Measurements from ENCODE around the gene SERPINA9. TPM values are rescaled to one million over a fixed set of nuclear protein-coding genes. Genes with fewer than 3 reads are reported as not detected.
A peak's percentile ranks its signal among the peaks of the same experiment; 100 is the strongest.

Gene SERPINA9, protein sequence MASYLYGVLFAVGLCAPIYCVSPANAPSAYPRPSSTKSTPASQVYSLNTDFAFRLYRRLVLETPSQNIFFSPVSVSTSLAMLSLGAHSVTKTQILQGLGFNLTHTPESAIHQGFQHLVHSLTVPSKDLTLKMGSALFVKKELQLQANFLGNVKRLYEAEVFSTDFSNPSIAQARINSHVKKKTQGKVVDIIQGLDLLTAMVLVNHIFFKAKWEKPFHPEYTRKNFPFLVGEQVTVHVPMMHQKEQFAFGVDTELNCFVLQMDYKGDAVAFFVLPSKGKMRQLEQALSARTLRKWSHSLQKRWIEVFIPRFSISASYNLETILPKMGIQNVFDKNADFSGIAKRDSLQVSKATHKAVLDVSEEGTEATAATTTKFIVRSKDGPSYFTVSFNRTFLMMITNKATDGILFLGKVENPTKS
- not detected for total RNA-seq

DNA sequence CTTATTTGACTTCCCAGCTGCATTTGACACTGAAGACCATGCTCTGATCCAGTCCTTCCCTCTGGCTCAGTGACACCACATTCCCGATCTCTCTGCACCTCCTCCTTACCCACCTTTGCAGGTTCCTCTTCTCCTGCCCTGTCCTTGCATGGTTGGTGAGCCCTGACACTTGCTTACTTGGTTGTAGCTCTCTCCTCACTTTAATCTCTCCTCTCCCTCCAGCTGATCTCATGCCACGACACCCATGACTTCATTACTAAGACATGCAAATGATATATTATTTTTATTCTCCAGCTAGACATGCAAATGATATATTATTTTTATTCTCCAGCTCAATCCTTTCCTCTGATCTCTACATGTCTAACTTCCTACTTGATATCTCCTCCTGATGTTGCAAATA lies at the start of gene SERPINA9:
TSS of gene SERPINA9 (minus strand) at position 175 of the 400 bp plus-strand sequence. CDS start 6,357 bp downstream, outside the sequence.
- H3K4me3 ChIP-seq = no peak within 1 kb of the TSS
- no peaks in the 10 kb centered on the region for H3K36me3 ChIP-seq
- no peak within 1 kb of the TSS for H3K27ac ChIP-seq
- peaks cover 0 to 18% of the 10 kb centered on the region in 2 donors for H3K9me3 ChIP-seq
- H3K4me1 ChIP-seq = no peaks in the 10 kb centered on the region
- TF ChIP-seq, protein P1, sequence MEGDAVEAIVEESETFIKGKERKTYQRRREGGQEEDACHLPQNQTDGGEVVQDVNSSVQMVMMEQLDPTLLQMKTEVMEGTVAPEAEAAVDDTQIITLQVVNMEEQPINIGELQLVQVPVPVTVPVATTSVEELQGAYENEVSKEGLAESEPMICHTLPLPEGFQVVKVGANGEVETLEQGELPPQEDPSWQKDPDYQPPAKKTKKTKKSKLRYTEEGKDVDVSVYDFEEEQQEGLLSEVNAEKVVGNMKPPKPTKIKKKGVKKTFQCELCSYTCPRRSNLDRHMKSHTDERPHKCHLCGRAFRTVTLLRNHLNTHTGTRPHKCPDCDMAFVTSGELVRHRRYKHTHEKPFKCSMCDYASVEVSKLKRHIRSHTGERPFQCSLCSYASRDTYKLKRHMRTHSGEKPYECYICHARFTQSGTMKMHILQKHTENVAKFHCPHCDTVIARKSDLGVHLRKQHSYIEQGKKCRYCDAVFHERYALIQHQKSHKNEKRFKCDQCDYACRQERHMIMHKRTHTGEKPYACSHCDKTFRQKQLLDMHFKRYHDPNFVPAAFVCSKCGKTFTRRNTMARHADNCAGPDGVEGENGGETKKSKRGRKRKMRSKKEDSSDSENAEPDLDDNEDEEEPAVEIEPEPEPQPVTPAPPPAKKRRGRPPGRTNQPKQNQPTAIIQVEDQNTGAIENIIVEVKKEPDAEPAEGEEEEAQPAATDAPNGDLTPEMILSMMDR (IDR thresholded peaks at IDR 0.05) = no peak
- DNase-seq (ENCODE audit: low spot score) = no peak
- no peaks in the 10 kb centered on the region for H3K27me3 ChIP-seq

DNA sequence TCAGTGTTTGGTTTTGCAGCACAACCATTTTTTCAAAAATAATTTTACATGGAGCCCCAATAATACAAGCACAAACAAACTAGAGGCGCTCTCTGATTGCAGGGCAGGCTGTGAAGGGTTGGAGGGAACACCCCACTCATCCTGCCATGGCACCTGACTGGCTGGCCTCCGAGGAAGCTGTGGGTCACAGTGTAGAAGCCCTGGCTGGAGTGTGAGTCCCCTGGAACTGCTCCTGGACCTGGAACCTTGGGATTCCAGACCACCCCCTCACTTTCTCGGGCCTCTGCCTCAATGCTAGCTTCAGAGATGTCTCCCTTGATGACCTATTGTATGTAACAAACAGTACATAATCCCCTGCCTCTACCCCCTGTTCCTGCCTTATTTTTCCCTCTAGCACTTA lies 48.1 kb upstream of the SERPINA9 start:
- H3K27ac ChIP-seq = no peak overlapping the region

DNA sequence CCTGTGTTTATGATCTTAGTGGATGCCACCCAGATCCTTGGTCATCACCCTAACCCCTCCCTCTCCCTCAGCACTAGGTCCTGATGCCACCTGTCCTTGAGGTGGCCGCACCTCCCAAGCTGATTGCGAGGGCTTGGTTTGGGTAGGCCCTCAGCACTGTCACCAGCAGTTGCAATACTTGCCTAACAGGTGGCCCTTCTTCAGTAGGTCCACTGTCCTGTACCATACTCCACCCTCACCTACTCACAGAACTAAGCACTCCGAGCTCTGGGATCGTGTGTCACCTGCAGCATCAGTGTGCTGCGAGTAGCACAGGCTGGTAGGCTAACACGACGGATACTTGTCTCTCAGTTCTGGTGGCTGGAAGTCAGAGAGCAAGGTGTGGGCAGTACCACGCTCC lies 47.3 kb upstream of the SERPINA9 start:
- Histone ChIP-seq H3K36me3 (no peaks in the 10 kb centered on the region), H3K4me1 (no peaks in the 10 kb centered on the region), H3K4me3 (no peak overlapping the region), H3K27me3 (no peaks in the 10 kb centered on the region), H3K9me3 (peaks cover 0 to 5% of the 10 kb centered on the region in 2 donors), H3K27ac (no peak overlapping the region)
- peak; percentile 23 for DNase-seq (ENCODE audit: low spot score)
- TF ChIP-seq, protein P1 (IDR thresholded peaks at IDR 0.05) = no peak

More for the DNA sequence above, 48.1 kb upstream of the SERPINA9 start:
- H3K4me3 ChIP-seq = no peak overlapping the region
- no peaks in the 10 kb centered on the region for H3K4me1 ChIP-seq
- H3K9me3 ChIP-seq = peaks cover 0 to 5% of the 10 kb centered on the region in 2 donors
- no peaks in the 10 kb centered on the region for H3K27me3 ChIP-seq
- TF ChIP-seq, protein P1 (IDR thresholded peaks at IDR 0.05) = no peak
- no peak for DNase-seq (ENCODE audit: low spot score)
- no peaks in the 10 kb centered on the region for H3K36me3 ChIP-seq

DNA sequence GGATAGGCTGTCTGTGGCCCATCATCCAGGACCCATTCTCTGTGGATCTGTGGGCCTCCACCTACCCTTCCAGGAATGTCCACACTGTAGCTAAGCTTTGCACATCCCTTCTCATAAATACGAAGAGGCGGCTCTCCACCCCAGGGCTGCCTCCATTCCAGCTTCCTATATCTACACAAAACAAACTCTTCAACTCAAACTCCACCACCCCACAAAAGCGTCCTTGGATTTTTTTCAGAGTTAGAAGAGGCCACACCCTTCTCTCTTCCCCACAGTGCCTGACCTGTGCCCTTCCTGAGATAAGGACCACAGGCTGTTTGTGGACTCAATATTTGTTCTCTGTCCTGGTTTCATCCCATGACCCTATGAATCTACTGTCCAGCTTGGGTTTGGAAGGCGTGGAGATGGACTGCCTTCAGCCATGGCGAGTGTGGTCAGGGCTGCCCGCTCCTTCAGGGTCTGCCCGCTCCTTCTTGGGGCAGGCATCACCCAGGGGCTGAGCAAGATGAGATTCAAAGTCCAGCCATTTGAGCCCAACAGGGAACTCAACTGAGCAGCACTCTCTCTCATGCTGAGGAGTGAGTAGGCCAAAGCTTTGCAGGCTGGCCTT lies 46.2 kb upstream of the SERPINA9 start:
- no peak overlapping the region for H3K4me3 ChIP-seq
- H3K4me1 ChIP-seq = no peaks in the 10 kb centered on the region
- H3K9me3 ChIP-seq = peaks cover 0 to 5% of the 10 kb centered on the region in 2 donors
- H3K27me3 ChIP-seq = no peaks in the 10 kb centered on the region
- no peak overlapping the region for H3K27ac ChIP-seq
- DNase-seq (ENCODE audit: low spot score) = peak; percentile 40
- no peaks in the 10 kb centered on the region for H3K36me3 ChIP-seq
- TF ChIP-seq, protein P1 (IDR thresholded peaks at IDR 0.05) = no peak

DNA sequence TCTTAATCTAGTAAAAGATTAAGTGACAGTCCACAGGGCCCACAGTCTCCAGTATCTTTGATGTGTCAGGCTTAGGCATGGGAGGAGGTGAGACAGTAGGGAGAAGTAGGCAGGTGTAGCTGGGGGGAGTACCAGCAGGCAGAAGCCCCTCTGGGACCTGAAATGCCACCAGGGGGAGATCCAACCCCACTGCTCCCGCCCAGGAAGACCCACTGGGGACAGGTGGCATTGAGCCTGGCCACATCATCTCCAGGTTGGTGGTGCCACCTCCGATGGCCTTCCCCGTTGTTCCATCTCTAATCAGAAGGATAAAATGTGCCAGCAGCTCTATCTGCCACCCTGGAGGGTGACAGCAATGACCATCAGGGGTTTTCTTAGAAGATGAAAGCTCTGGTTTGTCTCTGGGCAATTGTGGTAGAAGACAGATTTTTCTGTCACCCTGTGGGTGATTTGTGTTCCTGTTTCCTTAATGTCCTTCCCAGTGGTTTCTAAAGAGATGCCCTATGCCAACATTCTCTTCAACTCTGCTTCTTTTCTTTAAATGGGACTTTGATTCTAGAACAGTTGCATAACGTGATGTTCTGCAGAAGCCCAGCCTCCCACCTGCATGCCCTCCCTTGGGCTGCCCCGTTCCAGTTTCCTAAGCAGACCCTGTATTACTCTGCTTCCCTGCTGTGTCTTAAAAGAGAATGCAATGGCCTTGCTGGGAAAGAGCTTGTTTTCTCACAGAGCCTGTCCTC lies 45.5 kb upstream of the SERPINA9 start:
- peak; percentile 38 for DNase-seq (ENCODE audit: low spot score)
- TF ChIP-seq, protein P1 (IDR thresholded peaks at IDR 0.05) = no peak
- H3K27ac ChIP-seq = no peak overlapping the region
- H3K27me3 ChIP-seq = no peaks in the 10 kb centered on the region
- H3K4me1 ChIP-seq = no peaks in the 10 kb centered on the region
- H3K36me3 ChIP-seq = no peaks in the 10 kb centered on the region
- peaks cover 0 to 2% of the 10 kb centered on the region in 2 donors for H3K9me3 ChIP-seq
- H3K4me3 ChIP-seq = no peak overlapping the region
